PC-3 (cell line): ENCODE results near the gene CCNL1. TPM values are rescaled to one million over a fixed set of nuclear protein-coding genes. Genes with fewer than 3 reads are reported as not detected.
A peak's percentile ranks its signal among the peaks of the same experiment; 100 is the strongest.

Experiments used
- ATAC-seq: fragments of 200-7000 bp; cut with Tn5 transposase; 2 replicates; pipeline ENCODE4 v1.9.1; 2020; ENCODE audit warnings: mild to moderate bottlenecking, moderate library complexity
- BruUV-seq: library from RNA; stranded (reverse); fragments of 400-500 nt; replicated peaks from 2 replicates; lab custom pipeline; 2021; lab: Mats Ljungman, UMichigan
- CTCF ChIA-PET: fragments of 300-600 bp; sonication (Branson Sonifier 250); formaldehyde crosslinking; loops from one replicate; lab custom pipeline; 2022; ENCODE audit warnings: antibody characterized with exemption; lab: Charles Lee
- POLR2A ChIA-PET: fragments of 300-600 bp; sonication (Branson Sonifier 250); formaldehyde crosslinking; loops from one replicate; lab custom pipeline; 2022; ENCODE audit warnings: antibody characterized with exemption; ENCODE audit not compliant: unreplicated experiment; lab: Charles Lee
- DNase-seq: peaks from one replicate; pipeline ENCODE4 v3.0.0-alpha.2; 2015
- H2AFZ ChIP-seq: fragments of 300-600 bp; sonication (generic); 2 replicates; pipeline ENCODE4 v1.6.0; 2016; ENCODE audit warnings: antibody characterized with exemption, low read length
- H3F3A ChIP-seq: fragments of 300-600 bp; sonication (generic); one replicate; pipeline ENCODE4 v1.6.0; 2017; ENCODE audit warnings: antibody characterized with exemption, low read length, control low read depth, mild to moderate bottlenecking; ENCODE audit not compliant: unreplicated experiment
- H3K27ac ChIP-seq: fragments of 300-600 bp; sonication (generic); 2 replicates; pipeline ENCODE4 v1.5.1; 2016; ENCODE audit warnings: mild to moderate bottlenecking, low read length
- H3K27me3 ChIP-seq: fragments of 300-600 bp; sonication (generic); 2 replicates; pipeline ENCODE4 v1.6.1; 2016; ENCODE audit warnings: low read length, mixed read lengths
- H3K36me3 ChIP-seq: fragments of 300-600 bp; sonication (generic); 2 replicates; pipeline ENCODE4 v1.6.1; 2016; ENCODE audit warnings: low read depth, mixed run types, low read length, mixed read lengths
- H3K4me1 ChIP-seq: fragments of 300-600 bp; sonication (generic); 2 replicates; pipeline ENCODE4 v1.5.1; 2016; ENCODE audit warnings: low read length; ENCODE audit not compliant: insufficient read depth
- H3K4me2 ChIP-seq: fragments of 300-600 bp; sonication (generic); 2 replicates; pipeline ENCODE4 v1.6.0; 2016; ENCODE audit warnings: low read length
- H3K4me3 ChIP-seq: fragments of 300-600 bp; sonication (generic); 2 replicates; pipeline ENCODE4 v1.5.1; 2016; ENCODE audit warnings: mild to moderate bottlenecking, low read length, mixed read lengths
- H3K79me2 ChIP-seq: fragments of 300-600 bp; sonication (generic); 2 replicates; pipeline ENCODE4 v1.6.1; 2017; ENCODE audit warnings: low read length, mixed read lengths
- H3K9ac ChIP-seq: fragments of 300-600 bp; sonication (generic); 2 replicates; pipeline ENCODE4 v1.6.0; 2016; ENCODE audit warnings: mild to moderate bottlenecking, low read length
- H3K9me2 ChIP-seq: fragments of 300-600 bp; sonication (generic); replicated peaks from 2 replicates; pipeline ENCODE4 v1.6.1; 2016; ENCODE audit warnings: mixed run types, low read length, mixed read lengths
- H3K9me3 ChIP-seq: fragments of 300-600 bp; sonication (generic); 2 replicates; pipeline ENCODE4 v1.6.1; 2016; ENCODE audit warnings: low read length, mixed read lengths
- H4K20me1 ChIP-seq: fragments of 300-600 bp; sonication (generic); 2 replicates; pipeline ENCODE4 v1.6.1; 2016; ENCODE audit warnings: low read length, mixed read lengths
- EZH2 ChIP-seq: fragments of 300-600 bp; sonication (generic); IDR thresholded peaks from one replicate; pipeline ENCODE4 v1.6.1; 2017; ENCODE audit warnings: antibody characterized with exemption, mild to moderate bottlenecking, low read length; ENCODE audit not compliant: unreplicated experiment
- EZH2phosphoT487 ChIP-seq: fragments of 300-600 bp; sonication (generic); IDR thresholded peaks from 2 replicates; pipeline ENCODE4 v1.6.1; 2018; ENCODE audit warnings: mild to moderate bottlenecking, antibody characterized with exemption, low read length, borderline replicate concordance
- intact Hi-C: fragments of 100-400 bp; cut with micrococcal nuclease; formaldehyde crosslinking; loops from 2 replicates; pipeline ENCODE4 v1.9.0; 2023
- total RNA-seq: library from RNA; depleted of rRNA; stranded (reverse); fragments of >200 nt; gene quantifications from 2 replicates; pipeline ENCODE4 v1.2.3, GENCODE V29; 2014
- TF ChIP-seq, protein P1 (sequence below): fragments of 300-600 bp; sonication (generic); conservative IDR thresholded peaks from 2 replicates; pipeline ENCODE4 v1.5.1; 2017; ENCODE audit warnings: antibody characterized with exemption, low read depth, mild to moderate bottlenecking, low read length

CCNL1 gene
- total RNA-seq, 1 experiment from 2014 or later: 231 TPM

DNA sequence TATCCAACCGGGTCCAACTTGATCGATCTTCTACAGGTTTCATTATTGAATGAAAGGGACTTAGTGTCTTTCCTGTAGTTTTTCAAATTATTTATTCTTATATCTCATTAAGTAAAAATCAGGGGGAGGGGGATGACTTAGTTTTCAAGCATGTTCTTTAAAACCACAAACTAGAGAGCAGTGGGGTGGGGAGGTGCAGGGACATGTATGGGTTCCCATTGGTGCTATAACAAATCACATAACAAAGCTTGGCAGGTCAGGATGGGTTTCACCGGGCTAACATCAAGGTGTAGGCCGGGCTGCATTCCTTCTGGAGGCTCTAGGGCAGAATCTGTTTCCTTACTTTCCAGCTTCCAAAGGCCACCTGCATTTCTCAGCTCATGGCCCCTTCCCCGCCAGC lies 32.7 kb downstream of the CCNL1 start:
- no peaks in the 10 kb centered on the region for H3K79me2 ChIP-seq
- no peaks in the 10 kb centered on the region for H3K9me2 ChIP-seq
- DNase-seq (peak; percentile 13), ATAC-seq (no peak)
- H3K36me3 ChIP-seq: no peaks in the 10 kb centered on the region
- H3K4me3 ChIP-seq: no peak overlapping the region
- H3K4me1 ChIP-seq: peaks cover 92% of the 10 kb centered on the region
- no peaks in the 10 kb centered on the region for H4K20me1 ChIP-seq
- ChIA-PET CTCF (no interaction called here), POLR2A (interaction anchor here (1.9 kb wide), 1 partner anchor 39 kb away, joined by 20 read pairs; no protein-coding TSS in a partner anchor)
- H2AFZ ChIP-seq: no peak overlapping the region
- H3K9ac ChIP-seq: peak overlapping the region; percentile 95; the same call in 1 of the 2 replicates
- no peaks in the 10 kb centered on the region for H3K27me3 ChIP-seq
- TF ChIP-seq EZH2phosphoT487: no peak
- TF ChIP-seq EZH2: no peak
- H3K9me3 ChIP-seq: no peaks in the 10 kb centered on the region
- peak overlapping the region; percentile 40 for H3K4me2 ChIP-seq
- BruUV-seq: no TSS peak
- H3K27ac ChIP-seq: peak overlapping the region; percentile 99
- intact Hi-C loops: no loop called here
- H3F3A ChIP-seq: peaks cover 15% of the 10 kb centered on the region

GRCh38 chr3:157126365-157126764 lies 33.6 kb downstream of the CCNL1 start:
- H3K27ac ChIP-seq: peak overlapping the region; percentile 99
- no peaks in the 10 kb centered on the region for H3K9me3 ChIP-seq
- no TSS peak for BruUV-seq
- no peak for DNase-seq
- H3K4me2 ChIP-seq: peak overlapping the region; percentile 7; the same call in 1 of the 2 replicates
- H3F3A ChIP-seq: peaks cover 15% of the 10 kb centered on the region
- H3K27me3 ChIP-seq: no peaks in the 10 kb centered on the region
- ChIA-PET CTCF (no interaction called here), POLR2A (interaction anchor here (0.5 to 0.6 kb wide), 2 partner anchors 37 to 43 kb away, joined by 3 to 4 read pairs; no protein-coding TSS in a partner anchor)
- no peak for ATAC-seq
- no peak overlapping the region for H2AFZ ChIP-seq
- H3K4me1 ChIP-seq: peaks cover 92% of the 10 kb centered on the region
- H4K20me1 ChIP-seq: no peaks in the 10 kb centered on the region
- intact Hi-C loops: no loop called here
- TF ChIP-seq EZH2 (no peak), EZH2phosphoT487 (no peak)
- TF ChIP-seq, protein P1, sequence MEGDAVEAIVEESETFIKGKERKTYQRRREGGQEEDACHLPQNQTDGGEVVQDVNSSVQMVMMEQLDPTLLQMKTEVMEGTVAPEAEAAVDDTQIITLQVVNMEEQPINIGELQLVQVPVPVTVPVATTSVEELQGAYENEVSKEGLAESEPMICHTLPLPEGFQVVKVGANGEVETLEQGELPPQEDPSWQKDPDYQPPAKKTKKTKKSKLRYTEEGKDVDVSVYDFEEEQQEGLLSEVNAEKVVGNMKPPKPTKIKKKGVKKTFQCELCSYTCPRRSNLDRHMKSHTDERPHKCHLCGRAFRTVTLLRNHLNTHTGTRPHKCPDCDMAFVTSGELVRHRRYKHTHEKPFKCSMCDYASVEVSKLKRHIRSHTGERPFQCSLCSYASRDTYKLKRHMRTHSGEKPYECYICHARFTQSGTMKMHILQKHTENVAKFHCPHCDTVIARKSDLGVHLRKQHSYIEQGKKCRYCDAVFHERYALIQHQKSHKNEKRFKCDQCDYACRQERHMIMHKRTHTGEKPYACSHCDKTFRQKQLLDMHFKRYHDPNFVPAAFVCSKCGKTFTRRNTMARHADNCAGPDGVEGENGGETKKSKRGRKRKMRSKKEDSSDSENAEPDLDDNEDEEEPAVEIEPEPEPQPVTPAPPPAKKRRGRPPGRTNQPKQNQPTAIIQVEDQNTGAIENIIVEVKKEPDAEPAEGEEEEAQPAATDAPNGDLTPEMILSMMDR: no peak
- no peaks in the 10 kb centered on the region for H3K9me2 ChIP-seq
- no peak overlapping the region for H3K4me3 ChIP-seq
- H3K79me2 ChIP-seq: no peaks in the 10 kb centered on the region
- H3K9ac ChIP-seq: peak overlapping the region; percentile 4; the same call in 1 of the 2 replicates
- no peaks in the 10 kb centered on the region for H3K36me3 ChIP-seq

DNA sequence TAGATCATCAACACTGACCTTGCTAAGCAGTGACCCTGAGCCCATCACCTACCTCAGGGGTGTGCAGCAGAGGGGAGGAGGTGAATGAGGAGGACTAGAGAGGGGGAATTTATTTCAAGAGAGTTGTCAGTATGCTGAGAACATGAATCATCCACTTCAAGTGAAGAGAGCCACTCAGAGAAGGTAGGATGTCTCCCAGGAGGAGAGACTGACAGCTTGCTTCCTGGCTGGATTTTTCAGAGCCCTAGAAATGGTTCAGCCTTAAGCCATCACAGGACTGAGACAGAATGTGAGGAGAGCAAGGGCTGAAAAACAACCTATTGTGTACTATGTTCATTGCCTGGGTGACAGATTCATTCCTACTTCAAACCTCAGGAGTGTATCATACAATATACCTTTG lies 34.8 kb downstream of the CCNL1 start:
- H3K27me3 ChIP-seq: no peaks in the 10 kb centered on the region
- TF ChIP-seq EZH2 (no peak), EZH2phosphoT487 (no peak)
- TF ChIP-seq, protein P1: no peak
- peak overlapping the region; percentile 99 for H3K27ac ChIP-seq
- no peaks in the 10 kb centered on the region for H3K9me3 ChIP-seq
- no peaks in the 10 kb centered on the region for H3K79me2 ChIP-seq
- H4K20me1 ChIP-seq: no peaks in the 10 kb centered on the region
- intact Hi-C loops: no loop called here
- H3K9me2 ChIP-seq: no peaks in the 10 kb centered on the region
- H3K4me1 ChIP-seq: peaks cover 94% of the 10 kb centered on the region
- POLR2A ChIA-PET: no interaction called here
- no peak overlapping the region for H2AFZ ChIP-seq
- 0 out of 2 replicates have a peak overlapping the region, but pooled peaks have one; percentile 4 for H3K9ac ChIP-seq
- no peak overlapping the region for H3K4me3 ChIP-seq
- H3F3A ChIP-seq: peaks cover 14% of the 10 kb centered on the region
- no TSS peak for BruUV-seq
- DNase-seq (peak; percentile 41), ATAC-seq (no peak)
- CTCF ChIA-PET: interaction anchor here (0.7 kb wide), 1 partner anchor 36 kb away, joined by 3 read pairs; no protein-coding TSS in a partner anchor
- peak overlapping the region; percentile 7; the same call in 1 of the 2 replicates for H3K4me2 ChIP-seq
- H3K36me3 ChIP-seq: no peaks in the 10 kb centered on the region
